IPS-11a (cell line): Measurements from ENCODE around the gene PWWP2B.
"Not testable (repeated sequence)": the region's sequence is repeated elsewhere in the genome, so short reads cannot be mapped to it uniquely, and the experiment has no call there.

Experiments
- H3K4me3 ChIP-seq: one replicate; pipeline ENCODE4 v1.5.1; 2013; ENCODE audit warnings: low read depth, low read length, control low read depth

Gene PWWP2B

GRCh38 chr10:132379026-132379425 is 18.0 kb upstream of the PWWP2B start:
- not testable (repeated sequence) for H3K4me3 ChIP-seq

GRCh38 chr10:132380986-132381385 is 16.0 kb upstream of the PWWP2B start:
- not testable (repeated sequence) for H3K4me3 ChIP-seq

GRCh38 chr10:132381741-132382140 is 15.3 kb upstream of the PWWP2B start:
- H3K4me3 ChIP-seq, result no peak overlapping the region

GRCh38 chr10:132382231-132382922 is 14.6 kb upstream of the PWWP2B start:
- no peak overlapping the region for H3K4me3 ChIP-seq

GRCh38 chr10:132383101-132383500 is 13.9 kb upstream of the PWWP2B start:
- no peak overlapping the region for H3K4me3 ChIP-seq

GRCh38 chr10:132383751-132384196 is 13.2 kb upstream of the PWWP2B start:
- no peak overlapping the region for H3K4me3 ChIP-seq

- no peak overlapping the region for H3K4me3 ChIP-seq
Observed at GRCh38 chr10:132384618-132385388, 12.2 kb upstream of the PWWP2B start.

- H3K4me3 ChIP-seq, result no peak overlapping the region
Observed at GRCh38 chr10:132385389-132385667, 11.7 kb upstream of the PWWP2B start.

GRCh38 chr10:132385721-132386418 is 11.1 kb upstream of the PWWP2B start:
- no peak overlapping the region for H3K4me3 ChIP-seq

- no peak overlapping the region for H3K4me3 ChIP-seq
Observed at GRCh38 chr10:132386419-132386831, 10.6 kb upstream of the PWWP2B start.

GRCh38 chr10:132386896-132387295 is 10.1 kb upstream of the PWWP2B start:
- H3K4me3 ChIP-seq, result not testable (repeated sequence)

- no peak overlapping the region for H3K4me3 ChIP-seq
Observed at GRCh38 chr10:132387764-132388210, 9.2 kb upstream of the PWWP2B start.

GRCh38 chr10:132388891-132389432 is 8.0 kb upstream of the PWWP2B start:
- H3K4me3 ChIP-seq, result no peak overlapping the region

GRCh38 chr10:132389433-132390169 is 7.4 kb upstream of the PWWP2B start:
- H3K4me3 ChIP-seq, result no peak overlapping the region

- no peak overlapping the region for H3K4me3 ChIP-seq
Observed at GRCh38 chr10:132390170-132390920, 6.7 kb upstream of the PWWP2B start.

- no peak overlapping the region for H3K4me3 ChIP-seq
Observed at GRCh38 chr10:132390921-132391675, 5.9 kb upstream of the PWWP2B start.

- no peak overlapping the region for H3K4me3 ChIP-seq
Observed at GRCh38 chr10:132391676-132392020, 5.4 kb upstream of the PWWP2B start.

- no peak overlapping the region for H3K4me3 ChIP-seq
Observed at GRCh38 chr10:132392184-132392800, 4.7 kb upstream of the PWWP2B start.
